Activated naive CD4-positive, alpha-beta T cell treated with anti-CD3 and anti-CD28 coated beads for 36 hours (primary cell): ENCODE measurements around the gene PDCD5. TPM values are rescaled to one million over a fixed set of nuclear protein-coding genes. Genes with fewer than 3 reads are reported as not detected.
A peak's percentile ranks its signal among the peaks of the same experiment; 100 is the strongest.
"Not testable (repeated sequence)": the region's sequence is repeated elsewhere in the genome, so short reads cannot be mapped to it uniquely, and the experiment has no call there.

Experiments used
- CTCF ChIA-PET: fragments of 350-600 bp; sonication (Branson Sonifier 250); formaldehyde crosslinking; loops from one replicate; lab custom pipeline; 2021; ENCODE audit warnings: antibody characterized with exemption; lab: Charles Lee
- DNase-seq: peaks from one replicate; pipeline ENCODE4 v3.0.0-alpha.2; 2020
- H3K27ac Mint-ChIP-seq: one replicate; pipeline ENCODE4 v1.8.0; 2021; ENCODE audit warnings: mild to moderate bottlenecking, mixed read lengths
- H3K27me3 Mint-ChIP-seq: one replicate; pipeline ENCODE4 v1.8.0; 2021; ENCODE audit warnings: low read depth, mixed read lengths
- H3K36me3 Mint-ChIP-seq: one replicate; pipeline ENCODE4 v1.8.0; 2021; ENCODE audit warnings: low read depth, mixed read lengths
- H3K4me1 Mint-ChIP-seq: one replicate; pipeline ENCODE4 v1.8.0; 2021; ENCODE audit warnings: low read depth, mixed read lengths
- H3K4me3 Mint-ChIP-seq: one replicate; pipeline ENCODE4 v1.8.0; 2021; ENCODE audit warnings: mild to moderate bottlenecking, moderate library complexity, mixed read lengths
- H3K9me3 Mint-ChIP-seq: one replicate; pipeline ENCODE4 v1.8.0; 2021; ENCODE audit warnings: mixed read lengths
- intact Hi-C: fragments of 100-400 bp; cut with micrococcal nuclease; formaldehyde crosslinking; loops from one replicate; pipeline ENCODE4 v1.15.1; 2023
- total RNA-seq, 2 experiments: library from RNA; stranded (reverse); gene quantifications; one replicate each; pipeline ENCODE4 v1.2.3, GENCODE V29; 2021

The PDCD5 gene
- total RNA-seq, 2 experiments from 2014 or later: 233 to 242 TPM

DNA sequence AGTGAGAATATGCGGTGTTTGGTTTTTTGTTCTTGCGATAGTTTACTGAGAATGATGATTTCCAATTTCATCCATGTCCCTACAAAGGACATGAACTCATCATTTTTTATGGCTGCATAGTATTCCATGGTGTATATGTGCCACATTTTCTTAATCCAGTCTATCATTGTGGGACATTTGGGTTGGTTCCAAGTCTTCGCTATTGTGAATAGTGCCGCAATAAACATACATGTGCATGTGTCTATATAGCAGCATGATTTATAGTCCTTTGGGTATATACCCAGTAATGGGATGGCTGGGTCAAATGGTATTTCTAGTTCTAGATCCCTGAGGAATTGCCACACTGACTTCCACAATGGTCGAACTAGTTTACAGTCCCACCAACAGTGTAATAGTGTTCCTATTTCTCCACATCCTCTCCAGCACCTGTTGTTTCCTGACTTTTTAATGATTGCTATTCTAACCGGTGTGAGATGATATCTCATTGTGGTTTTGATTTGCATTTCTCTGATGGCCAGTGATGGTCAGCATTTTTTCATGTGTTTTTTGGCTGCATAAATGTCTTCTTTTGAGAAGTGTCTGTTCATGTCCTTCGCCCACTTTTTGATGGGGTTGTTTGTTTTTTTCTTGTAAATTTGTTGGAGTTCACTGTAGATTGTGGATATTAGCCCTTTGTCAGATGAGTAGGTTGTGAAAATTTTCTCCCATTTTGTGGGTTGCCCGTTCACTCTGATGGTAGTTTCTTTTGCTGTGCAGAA is 6.9 kb downstream of the PDCD5 start:
- DNase-seq, CTCF ChIA-PET, H3K9me3 Mint-ChIP-seq, H3K27ac Mint-ChIP-seq, H3K27me3 Mint-ChIP-seq, H3K4me3 Mint-ChIP-seq: not testable (repeated sequence)
- peaks cover 58% of the 10 kb centered on the region for H3K36me3 Mint-ChIP-seq
- intact Hi-C loops: loop anchor here (10.0 kb wide), 1 partner anchor 497 kb away; the partner anchor contains the start of gene GPATCH1
- peaks cover 36% of the 10 kb centered on the region for H3K4me1 Mint-ChIP-seq

DNA sequence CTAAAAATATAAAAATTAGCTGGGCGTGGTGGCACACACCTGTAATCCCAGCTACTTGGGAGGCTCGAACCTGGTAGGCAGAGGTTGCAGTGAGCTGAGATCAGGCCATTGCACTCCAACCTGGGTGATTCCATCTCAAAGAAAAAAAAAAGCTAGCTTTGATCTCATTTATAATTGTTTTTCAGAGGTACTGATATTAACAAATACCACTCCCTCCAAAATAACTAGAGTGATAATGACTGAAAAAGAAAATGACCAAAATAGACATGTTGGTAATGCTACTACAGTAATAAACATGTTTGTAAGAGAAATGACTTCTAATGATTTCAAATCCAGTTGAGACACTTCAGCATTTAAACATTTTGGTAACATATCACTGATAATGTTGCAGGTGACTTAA is 13.0 kb downstream of the PDCD5 start:
- Mint-ChIP-seq H3K27ac (no peak overlapping the region), H3K4me1 (no peaks in the 10 kb centered on the region), H3K9me3 (no peaks in the 10 kb centered on the region), H3K4me3 (no peak overlapping the region), H3K27me3 (no peaks in the 10 kb centered on the region), H3K36me3 (peaks cover 34% of the 10 kb centered on the region)
- CTCF ChIA-PET: no interaction called here
- no peak for DNase-seq
- intact Hi-C loops: loop anchor here (10.0 kb wide), 1 partner anchor 201 kb away; no protein-coding TSS in a partner anchor

DNA sequence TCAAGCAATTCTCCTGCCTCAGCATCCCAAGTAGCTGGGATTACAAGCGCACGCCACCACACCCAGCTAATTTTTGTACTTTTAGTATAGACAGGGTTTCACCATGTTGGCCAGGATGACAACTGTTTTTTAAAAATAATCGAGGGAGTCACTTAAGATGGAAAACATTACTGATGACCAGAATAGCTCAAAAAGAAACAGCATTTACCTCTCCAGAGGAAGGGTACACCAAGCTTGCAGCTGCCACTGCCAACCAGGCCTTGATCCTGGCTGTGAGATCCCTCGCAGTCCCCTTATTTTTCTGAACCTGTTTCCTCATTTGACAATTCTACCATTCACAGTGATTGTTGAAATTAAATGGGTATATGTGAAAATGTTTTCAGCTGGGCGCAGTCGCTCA is 14.5 kb downstream of the PDCD5 start:
- no peaks in the 10 kb centered on the region for H3K9me3 Mint-ChIP-seq
- CTCF ChIA-PET: no interaction called here
- no peak overlapping the region for H3K4me3 Mint-ChIP-seq
- peaks cover 7% of the 10 kb centered on the region for H3K4me1 Mint-ChIP-seq
- intact Hi-C loops: loop anchor here (5.0 to 10.0 kb wide), 2 partner anchors 82 to 199 kb away; partner anchors contain the start of genes ANKRD27 and RGS9BP
- no peak overlapping the region for H3K27ac Mint-ChIP-seq
- H3K27me3 Mint-ChIP-seq: no peaks in the 10 kb centered on the region
- no peak for DNase-seq
- H3K36me3 Mint-ChIP-seq: peaks cover 36% of the 10 kb centered on the region

DNA sequence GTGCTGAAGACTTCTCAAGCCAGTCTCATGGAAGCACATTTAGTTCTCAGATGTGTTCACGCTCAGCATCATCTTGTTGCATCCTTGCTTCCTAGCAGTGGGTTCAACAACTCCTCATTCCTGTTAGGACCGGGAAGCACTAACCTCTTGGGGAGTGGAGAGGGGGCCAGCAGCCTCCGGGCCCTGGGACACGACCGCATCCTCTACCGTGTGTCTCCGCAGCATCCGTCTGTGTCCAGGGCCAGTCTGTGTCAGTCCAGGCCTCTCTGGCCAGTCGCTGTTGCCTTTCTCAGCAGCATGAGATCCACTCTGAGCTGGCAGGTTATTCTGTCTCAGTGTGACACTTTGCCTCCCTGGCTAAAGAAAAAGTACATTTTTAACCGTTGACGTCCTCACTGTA is 17.0 kb downstream of the PDCD5 start:
- H3K27ac Mint-ChIP-seq: no peak overlapping the region
- intact Hi-C loops: loop anchor here (5.0 to 10.0 kb wide), 2 partner anchors 79 to 197 kb away; partner anchors contain the start of genes ANKRD27 and RGS9BP
- peaks cover 7% of the 10 kb centered on the region for H3K4me1 Mint-ChIP-seq
- no peak overlapping the region for H3K4me3 Mint-ChIP-seq
- H3K36me3 Mint-ChIP-seq: peaks cover 30% of the 10 kb centered on the region
- H3K27me3 Mint-ChIP-seq: no peaks in the 10 kb centered on the region
- no peak for DNase-seq
- CTCF ChIA-PET: interaction anchor here (0.6 to 1.3 kb wide), 4 partner anchors 14 to 337 kb away, joined by 3 to 6 read pairs (median 3); no protein-coding TSS in a partner anchor
- no peaks in the 10 kb centered on the region for H3K9me3 Mint-ChIP-seq

DNA sequence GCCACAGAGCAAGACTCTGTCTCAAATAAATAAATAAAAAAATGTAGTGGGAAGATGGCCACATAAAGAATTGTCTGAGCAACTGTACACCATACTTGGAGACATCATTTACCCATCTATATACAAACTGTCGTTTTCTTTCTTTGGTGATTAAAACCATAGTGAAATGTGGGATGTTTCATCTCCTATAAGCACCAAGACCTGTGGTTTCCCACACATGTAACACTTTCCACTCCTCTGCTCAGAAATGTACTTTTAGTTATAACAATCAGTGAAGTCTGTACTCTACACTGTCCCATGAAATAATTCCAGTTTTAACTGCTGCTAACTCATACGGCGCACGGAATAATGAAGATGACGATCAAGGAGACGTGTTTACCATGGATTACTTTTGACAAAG is 18.3 kb downstream of the PDCD5 start:
- Mint-ChIP-seq H3K36me3 (peaks cover 26% of the 10 kb centered on the region), H3K9me3 (no peaks in the 10 kb centered on the region), H3K27ac (no peak overlapping the region), H3K4me1 (peaks cover 7% of the 10 kb centered on the region), H3K27me3 (no peaks in the 10 kb centered on the region), H3K4me3 (no peak overlapping the region)
- intact Hi-C loops: loop anchor here (5.0 to 10.0 kb wide), 2 partner anchors 78 to 196 kb away; partner anchors contain the start of genes ANKRD27 and RGS9BP
- no peak for DNase-seq
- CTCF ChIA-PET: interaction anchor here (1.1 to 1.3 kb wide), 3 partner anchors 13 to 15 kb away, joined by 4 to 5 read pairs (median 4); no protein-coding TSS in a partner anchor

DNA sequence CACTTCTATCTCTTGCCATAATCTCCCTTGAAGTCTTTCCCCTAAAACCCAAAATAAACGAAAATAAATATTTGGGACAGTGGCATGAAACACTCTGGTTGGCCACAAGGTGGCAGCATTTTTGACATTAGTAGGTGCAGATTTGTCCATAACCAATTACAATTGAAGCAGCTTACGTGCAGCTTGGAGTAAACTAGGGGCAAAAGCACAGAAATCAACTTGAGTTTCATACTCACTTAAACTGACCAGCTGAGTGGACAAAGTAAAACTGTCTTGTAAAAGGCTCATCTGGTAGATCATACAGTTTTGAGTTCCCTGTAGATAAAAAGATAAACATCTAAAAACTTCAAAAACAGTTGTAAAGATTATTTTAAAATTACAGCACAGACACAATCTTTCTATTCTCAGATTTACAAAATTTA is 18.8 kb downstream of the PDCD5 start:
- no peaks in the 10 kb centered on the region for H3K9me3 Mint-ChIP-seq
- CTCF ChIA-PET: interaction anchor here (0.6 to 1.7 kb wide), 5 partner anchors 12 to 142 kb away, joined by 3 to 5 read pairs (median 4); no protein-coding TSS in a partner anchor
- no peak overlapping the region for H3K27ac Mint-ChIP-seq
- H3K4me1 Mint-ChIP-seq: peaks cover 7% of the 10 kb centered on the region
- no peaks in the 10 kb centered on the region for H3K27me3 Mint-ChIP-seq
- no peak overlapping the region for H3K4me3 Mint-ChIP-seq
- H3K36me3 Mint-ChIP-seq: peaks cover 26% of the 10 kb centered on the region
- DNase-seq: peak; percentile 62
- intact Hi-C loops: loop anchor here (5.0 to 10.0 kb wide), 2 partner anchors 78 to 195 kb away; partner anchors contain the start of genes ANKRD27 and RGS9BP

DNA sequence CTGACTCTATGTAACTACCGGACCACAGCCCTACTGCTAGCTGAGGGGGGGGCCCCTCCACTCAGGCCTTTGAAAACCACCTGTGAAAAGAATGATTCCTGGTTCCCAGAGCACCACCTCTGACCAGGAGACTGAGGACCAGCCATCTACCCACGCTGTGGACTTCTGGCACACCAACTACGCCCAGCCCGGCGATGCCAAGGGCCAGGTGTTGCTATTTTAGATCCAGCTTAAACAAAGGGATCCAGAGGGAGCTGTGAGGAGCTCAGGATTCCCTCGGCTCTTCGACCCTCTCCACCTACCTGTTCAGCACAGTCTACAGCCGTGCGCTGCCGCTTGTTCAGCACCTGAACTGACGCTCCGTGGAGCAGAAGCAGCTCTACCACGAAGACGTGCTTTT is 23.0 kb downstream of the PDCD5 start:
- intact Hi-C loops: no loop called here
- Mint-ChIP-seq H3K36me3 (peaks cover 22% of the 10 kb centered on the region), H3K9me3 (no peaks in the 10 kb centered on the region), H3K27ac (no peak overlapping the region), H3K27me3 (no peaks in the 10 kb centered on the region), H3K4me1 (peaks cover 7% of the 10 kb centered on the region), H3K4me3 (no peak overlapping the region)
- DNase-seq: no peak
- CTCF ChIA-PET: no interaction called here

DNA sequence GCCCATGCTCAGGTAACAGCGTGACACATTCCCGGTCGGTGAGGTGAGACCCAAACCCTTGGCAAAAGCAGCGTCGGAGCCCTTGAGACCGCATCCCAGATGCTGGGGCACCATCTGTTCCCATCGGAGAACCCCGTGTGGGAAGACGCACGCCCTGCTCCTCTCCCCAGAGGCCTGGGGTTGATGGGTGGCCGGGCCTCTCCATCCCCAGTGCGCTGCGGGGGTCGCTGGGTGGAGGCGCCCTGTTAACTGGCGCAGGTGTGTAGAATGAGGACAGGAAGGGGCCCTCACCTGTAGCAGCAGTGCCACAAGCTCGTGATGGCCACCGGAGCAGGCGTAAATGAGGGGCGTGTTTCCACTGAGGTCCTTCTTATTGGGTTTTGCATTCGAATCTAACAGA is 24.6 kb downstream of the PDCD5 start:
- CTCF ChIA-PET: interaction anchor here (0.5 kb wide), 1 partner anchor 363 kb away, joined by 5 read pairs; no protein-coding TSS in a partner anchor
- Mint-ChIP-seq H3K27me3 (no peaks in the 10 kb centered on the region), H3K36me3 (peaks cover 19% of the 10 kb centered on the region), H3K27ac (no peak overlapping the region), H3K4me1 (no peaks in the 10 kb centered on the region), H3K4me3 (no peak overlapping the region), H3K9me3 (no peaks in the 10 kb centered on the region)
- intact Hi-C loops: no loop called here
- no peak for DNase-seq

DNA sequence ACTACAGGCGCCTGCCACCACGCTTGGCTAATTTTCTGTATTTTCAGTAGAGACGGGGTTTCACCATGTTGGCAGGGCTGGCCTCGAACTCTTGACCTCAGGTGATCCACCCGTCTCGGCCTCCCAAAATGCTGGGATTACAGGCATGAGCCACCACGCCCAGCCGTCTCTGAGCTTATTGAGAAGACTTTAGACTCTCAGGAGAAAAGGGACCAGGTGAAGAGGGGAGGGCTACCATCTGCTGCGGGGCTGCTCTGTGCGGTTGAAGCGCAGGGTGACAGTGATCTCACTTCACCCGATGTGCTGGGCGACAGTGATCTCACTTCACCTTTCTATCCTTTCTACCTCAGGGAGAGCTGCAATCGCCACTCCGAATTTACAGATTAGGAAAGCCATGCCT is 25.3 kb downstream of the PDCD5 start:
- Mint-ChIP-seq H3K9me3 (no peaks in the 10 kb centered on the region), H3K27ac (no peak overlapping the region), H3K27me3 (no peaks in the 10 kb centered on the region), H3K4me3 (no peak overlapping the region), H3K4me1 (no peaks in the 10 kb centered on the region), H3K36me3 (peaks cover 17% of the 10 kb centered on the region)
- CTCF ChIA-PET: no interaction called here
- DNase-seq: no peak
- intact Hi-C loops: no loop called here

DNA sequence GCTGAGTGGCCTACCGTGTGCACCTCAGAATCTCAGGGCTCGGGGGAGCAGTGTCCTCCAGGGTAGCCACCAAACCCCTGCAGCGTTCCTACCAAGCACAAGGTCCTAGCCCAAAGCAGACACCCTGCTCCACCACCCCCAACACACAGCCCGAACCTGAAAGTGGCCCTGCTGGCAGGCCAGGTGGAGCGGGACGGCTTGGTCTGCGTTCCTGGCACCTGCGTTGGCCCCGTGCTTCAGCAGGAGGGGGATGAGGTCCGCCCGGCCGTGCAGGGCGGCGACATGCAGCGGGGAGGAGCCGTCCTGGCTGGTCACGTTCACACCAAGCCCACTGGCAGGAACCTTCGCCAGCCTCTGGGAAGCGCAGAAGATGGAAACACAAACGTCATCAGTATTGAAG is 26.5 kb downstream of the PDCD5 start:
- no peaks in the 10 kb centered on the region for H3K9me3 Mint-ChIP-seq
- no peaks in the 10 kb centered on the region for H3K27me3 Mint-ChIP-seq
- no peak overlapping the region for H3K4me3 Mint-ChIP-seq
- H3K4me1 Mint-ChIP-seq: no peaks in the 10 kb centered on the region
- H3K27ac Mint-ChIP-seq: no peak overlapping the region
- DNase-seq: no peak
- intact Hi-C loops: no loop called here
- CTCF ChIA-PET: interaction anchor here (0.6 to 1.0 kb wide), 2 partner anchors 22 to 38 kb away, joined by 3 read pairs; no protein-coding TSS in a partner anchor
- H3K36me3 Mint-ChIP-seq: peaks cover 18% of the 10 kb centered on the region

DNA sequence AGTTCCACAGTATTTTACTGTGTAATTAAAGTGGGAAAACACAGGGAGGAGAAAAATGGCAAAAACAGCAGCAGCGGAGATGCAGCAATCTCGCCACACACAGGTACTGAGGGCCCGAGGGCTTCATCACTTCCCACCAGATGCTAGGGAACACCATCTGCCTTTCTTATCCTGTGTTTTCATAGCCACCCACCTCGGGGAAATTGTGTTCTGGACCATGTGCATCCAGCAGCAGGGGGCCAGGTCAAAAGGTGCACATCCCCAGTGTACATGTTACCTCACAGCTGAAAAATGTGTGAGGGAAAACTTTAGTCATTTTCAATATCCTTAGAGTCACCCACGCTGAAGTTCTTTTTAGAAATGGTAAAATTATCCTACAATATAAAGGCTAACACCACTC is 30.2 kb downstream of the PDCD5 start:
- intact Hi-C loops: no loop called here
- Mint-ChIP-seq H3K27ac (no peak overlapping the region), H3K4me3 (no peak overlapping the region), H3K4me1 (no peaks in the 10 kb centered on the region), H3K36me3 (peaks cover 35% of the 10 kb centered on the region), H3K27me3 (no peaks in the 10 kb centered on the region), H3K9me3 (no peaks in the 10 kb centered on the region)
- CTCF ChIA-PET: no interaction called here
- no peak for DNase-seq

DNA sequence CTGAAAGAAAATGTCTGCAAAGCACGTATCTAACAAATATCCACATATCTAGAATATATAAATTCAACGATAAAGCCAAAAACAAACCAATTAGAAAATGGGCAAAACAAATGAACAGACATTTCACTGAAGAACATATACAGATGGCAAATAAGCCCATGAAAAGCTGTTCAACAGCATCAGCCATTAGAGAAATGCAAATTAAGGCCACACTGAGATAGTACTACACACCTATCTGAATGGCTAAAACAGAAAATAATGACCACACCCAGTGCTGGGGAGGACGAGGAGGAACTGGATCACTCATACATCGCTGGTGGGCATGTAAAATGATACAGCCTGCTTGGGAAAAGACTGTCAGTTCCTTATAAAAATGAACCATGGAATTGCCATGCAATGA is 32.0 kb downstream of the PDCD5 start:
- CTCF ChIA-PET: interaction anchor here (0.6 kb wide), 1 partner anchor 67 kb away, joined by 3 read pairs; no protein-coding TSS in a partner anchor
- intact Hi-C loops: no loop called here

More for the DNA sequence above, 32.0 kb downstream of the PDCD5 start:
- H3K9me3 Mint-ChIP-seq: no peaks in the 10 kb centered on the region
- no peaks in the 10 kb centered on the region for H3K27me3 Mint-ChIP-seq
- peaks cover 33% of the 10 kb centered on the region for H3K36me3 Mint-ChIP-seq
- DNase-seq: no peak
- no peak overlapping the region for H3K27ac Mint-ChIP-seq
- no peaks in the 10 kb centered on the region for H3K4me1 Mint-ChIP-seq
- no peak overlapping the region for H3K4me3 Mint-ChIP-seq
